NCI-H82 treated with DMSO at 0.1 percent for 48 hours (cell line): ENCODE measurements around the gene RBBP5.

Experiments
- DNase-seq: peaks from one replicate; lab custom pipeline; 2025; ENCODE audit not compliant: unreplicated experiment; lab: John Stamatoyannopoulos, UW

Gene RBBP5

DNA sequence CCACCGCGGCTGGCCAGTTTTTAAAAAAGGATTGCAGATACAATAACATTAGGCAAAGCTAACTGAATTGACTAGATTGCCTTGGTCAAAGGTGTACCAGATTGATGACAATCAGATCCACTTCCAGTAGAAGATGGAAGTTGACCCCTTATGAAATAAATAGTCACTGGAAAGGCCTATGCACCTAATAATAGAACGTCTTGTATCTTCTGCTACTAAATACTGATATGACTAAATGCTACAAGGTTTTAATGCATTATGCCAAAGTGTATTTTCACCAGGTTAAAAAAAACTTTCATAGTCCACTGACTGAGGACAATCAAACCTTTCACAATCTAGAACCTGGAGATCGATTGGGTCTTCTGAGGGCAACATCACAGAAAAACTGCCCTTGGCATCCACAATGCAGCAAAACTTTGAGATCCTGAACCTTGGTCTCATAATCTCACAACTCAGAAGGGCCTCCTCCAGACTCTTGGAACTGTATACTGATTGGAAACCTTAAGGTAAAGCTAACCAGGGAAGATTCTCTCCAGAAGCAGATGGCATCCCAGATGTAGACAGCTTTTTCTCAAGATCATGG lies 7.8 kb upstream of the RBBP5 start:
- peak; percentile 17 for DNase-seq

DNA sequence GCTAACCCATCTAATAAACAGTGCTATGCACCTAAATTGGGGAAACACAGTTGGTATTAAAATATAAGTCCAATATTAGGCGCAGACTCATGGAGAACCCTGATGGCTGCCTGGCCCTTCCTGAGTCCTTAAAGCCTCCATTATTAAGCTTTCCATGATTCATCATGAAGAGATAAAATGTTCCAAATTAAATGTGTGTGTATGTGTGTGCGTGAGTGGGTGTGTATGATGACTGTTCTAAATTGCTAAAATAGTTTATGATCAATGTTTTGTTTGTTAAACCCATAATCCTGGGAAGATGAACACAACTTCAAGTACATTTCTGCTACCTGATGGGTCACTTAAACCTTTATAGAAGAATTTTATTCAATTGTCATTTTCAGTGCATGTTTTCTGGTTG lies 6.3 kb upstream of the RBBP5 start:
- no peak for DNase-seq

DNA sequence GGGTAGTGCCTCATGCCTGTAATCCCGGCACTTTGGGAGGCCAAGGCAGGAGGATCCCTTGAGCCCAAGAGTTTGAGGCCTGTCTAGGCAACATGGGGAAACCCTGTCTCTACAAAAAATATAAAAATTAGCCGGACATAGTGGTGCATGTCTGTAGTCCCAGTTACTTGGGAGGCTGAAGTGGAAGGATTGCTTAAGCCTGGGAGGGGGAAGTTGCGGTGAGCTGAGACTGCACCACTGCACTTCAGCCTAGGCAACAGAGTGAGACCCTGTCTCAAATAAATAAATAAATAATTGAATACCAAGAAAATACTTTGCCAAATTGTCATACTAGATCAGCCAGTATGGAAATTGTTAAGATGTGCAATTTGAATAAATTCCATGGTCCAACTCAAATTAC lies 5.9 kb upstream of the RBBP5 start:
- DNase-seq: no peak

DNA sequence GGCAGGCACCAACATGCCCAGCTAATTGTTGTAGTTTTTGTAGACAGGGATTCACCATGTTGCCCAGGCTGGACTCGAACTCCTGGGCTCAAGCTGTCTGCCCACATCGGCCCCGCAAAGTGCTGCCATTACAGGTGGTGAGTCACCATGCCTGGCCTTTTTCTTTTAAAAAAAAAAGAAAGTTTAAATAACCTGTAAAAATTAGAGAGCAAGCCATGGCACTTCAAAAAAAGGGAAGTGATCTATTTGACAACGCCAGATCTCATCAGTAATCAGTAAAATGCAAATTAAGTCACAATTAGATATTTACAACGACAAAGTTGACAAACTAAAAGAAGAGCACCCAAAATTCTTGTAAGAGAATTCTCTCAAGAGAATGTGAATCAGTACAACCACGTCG lies 2.9 kb upstream of the RBBP5 start:
- no peak for DNase-seq

DNA sequence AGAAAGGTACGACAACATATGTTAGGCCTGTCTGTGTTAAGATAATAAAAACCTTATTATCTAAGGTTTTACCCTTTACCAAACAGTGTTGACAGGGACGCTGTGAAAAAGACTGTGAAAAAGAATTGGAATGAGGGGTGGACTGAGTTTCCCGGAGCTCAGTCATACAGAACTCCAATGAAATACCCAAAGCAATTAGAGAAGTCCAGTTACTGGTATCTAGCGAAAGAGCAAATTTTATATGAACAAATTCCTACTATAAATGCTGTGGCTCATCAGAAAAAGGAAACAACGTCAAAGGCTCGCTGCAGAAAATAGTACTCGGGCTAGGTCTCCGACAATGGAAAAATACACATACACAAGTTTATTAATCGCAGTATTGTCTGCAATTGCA lies 708 bp upstream of the RBBP5 start:
- no peak for DNase-seq

DNA sequence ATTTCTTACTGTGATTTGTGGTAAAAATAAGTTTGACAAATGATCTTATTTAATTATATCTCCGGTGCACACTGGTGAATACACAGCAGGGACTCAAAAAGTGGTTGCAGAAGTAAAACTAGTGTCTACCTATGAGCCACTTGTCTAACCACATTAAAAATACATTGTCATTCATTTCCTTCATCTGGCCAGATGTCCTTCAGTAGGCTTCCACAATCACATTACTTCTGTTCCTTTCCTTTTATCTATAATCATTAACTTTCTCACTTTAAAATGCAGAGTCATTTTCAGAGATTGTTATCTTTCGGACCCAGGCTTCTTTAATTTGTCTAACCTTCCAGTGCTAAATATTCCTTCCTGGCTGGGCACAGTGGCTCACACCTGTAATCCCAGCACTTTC lies 3.0 kb downstream of the RBBP5 start:
- DNase-seq: no peak

DNA sequence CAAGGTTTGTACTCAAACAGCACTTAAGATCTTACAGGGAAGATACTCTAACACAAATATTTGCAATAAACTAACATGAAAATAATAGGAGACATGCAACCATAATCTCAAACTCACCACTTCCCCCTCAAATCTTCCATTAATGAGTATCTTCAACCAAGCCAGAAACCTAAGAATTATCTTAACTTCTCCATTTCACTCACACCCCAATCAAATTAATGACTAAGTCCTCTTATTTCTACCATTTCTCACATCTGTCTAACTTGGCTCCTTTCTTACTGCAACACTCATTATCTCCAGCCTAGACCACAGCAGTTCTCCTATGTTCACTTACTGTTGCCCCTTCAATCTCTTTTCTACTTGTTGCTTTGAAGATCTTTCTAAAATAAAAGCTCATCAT lies 10.4 kb downstream of the RBBP5 start:
- DNase-seq: no peak

DNA sequence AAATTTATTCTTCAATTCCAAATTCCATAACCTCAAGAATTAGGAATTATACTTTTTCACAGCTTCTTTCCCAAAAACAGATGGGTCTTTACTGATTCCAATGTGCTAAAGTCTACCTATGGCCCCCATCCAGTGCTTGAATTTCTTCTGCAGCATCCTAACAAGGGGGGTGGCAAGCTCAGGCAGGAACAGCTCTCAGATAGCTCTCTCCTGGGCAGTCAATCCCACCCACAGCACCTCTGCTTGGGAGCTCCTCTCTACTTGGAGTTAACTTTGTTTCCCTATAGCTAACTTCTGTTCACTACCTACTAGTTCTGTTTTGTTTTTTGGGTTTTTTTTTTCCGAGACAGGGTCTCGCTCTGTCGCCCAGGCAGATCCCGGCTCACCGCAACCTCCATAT lies 12.1 kb downstream of the RBBP5 start:
- DNase-seq: no peak

DNA sequence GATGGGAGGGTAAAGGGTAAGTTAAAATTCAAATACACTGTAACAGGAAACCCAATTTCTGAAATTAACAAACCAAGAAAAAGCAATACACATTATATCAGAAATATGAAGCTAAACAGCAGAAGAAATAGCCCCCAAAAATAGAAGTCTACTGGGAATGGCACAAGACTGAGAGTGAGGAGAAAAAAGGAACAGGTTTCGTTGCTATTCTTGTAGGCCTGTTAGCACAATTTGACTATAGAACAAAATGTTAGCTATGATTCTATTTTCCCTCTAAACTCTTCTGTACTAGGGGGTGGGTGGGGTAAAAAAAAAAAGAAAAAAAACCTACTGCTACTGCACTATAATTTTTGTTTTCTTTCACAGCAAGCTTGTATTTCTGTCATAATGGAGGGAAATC lies 12.5 kb downstream of the RBBP5 start:
- DNase-seq: no peak

DNA sequence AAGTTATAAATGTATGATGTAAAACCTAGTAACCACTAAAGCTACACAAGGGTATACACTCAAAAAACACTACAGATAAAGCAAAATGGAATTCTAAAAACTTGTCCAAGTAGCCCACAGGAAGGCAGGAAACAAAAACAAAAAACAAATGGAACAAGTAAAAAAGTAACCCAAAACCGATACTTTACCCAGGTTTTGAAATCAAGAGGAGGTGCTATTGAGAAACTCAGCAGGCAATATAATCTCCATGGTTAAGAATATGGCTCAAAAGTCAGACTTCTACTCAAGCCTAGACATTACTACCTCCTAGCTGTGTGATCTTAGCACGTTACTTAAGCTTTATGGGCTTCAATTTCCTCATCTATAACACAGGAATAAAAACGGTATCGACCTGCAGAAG lies 13.3 kb downstream of the RBBP5 start:
- no peak for DNase-seq

DNA sequence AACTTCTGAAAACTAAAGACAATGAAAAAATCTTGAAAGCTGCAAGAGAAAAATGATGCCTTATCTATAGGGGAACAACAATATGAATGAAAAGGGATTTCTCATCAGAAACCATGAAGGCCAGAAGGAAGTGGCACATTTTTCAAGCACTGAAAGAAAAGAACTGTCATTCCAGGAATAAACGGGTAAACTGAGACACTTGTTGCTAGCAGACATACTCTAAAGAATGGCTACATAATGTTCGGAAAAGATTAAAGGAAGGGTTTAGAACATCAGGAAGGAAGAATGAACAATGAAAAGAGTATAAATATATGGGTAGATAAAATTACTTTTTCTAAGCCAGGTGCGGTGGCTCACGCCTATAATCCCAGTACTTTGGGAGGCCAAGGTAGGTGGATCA lies 14.5 kb downstream of the RBBP5 start:
- DNase-seq: no peak

DNA sequence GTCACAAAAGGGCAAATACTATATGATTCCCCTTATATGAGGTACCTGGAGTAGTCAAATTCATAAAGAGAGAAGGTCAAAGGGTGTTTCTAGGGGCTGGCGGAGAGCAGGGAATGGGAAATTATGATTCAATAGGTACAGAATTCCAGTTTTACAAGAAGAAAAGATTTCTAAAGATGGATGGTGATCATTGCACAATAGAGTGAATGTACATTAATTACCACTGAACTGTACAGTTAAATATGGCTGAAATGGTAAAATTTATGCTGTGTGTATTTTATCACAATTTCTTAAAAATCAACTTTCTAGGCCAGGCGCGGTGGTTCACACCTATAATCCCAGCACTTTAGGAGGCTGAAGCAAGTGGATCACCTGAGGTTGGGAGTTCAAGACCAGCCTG lies 19.4 kb downstream of the RBBP5 start:
- DNase-seq: no peak

DNA sequence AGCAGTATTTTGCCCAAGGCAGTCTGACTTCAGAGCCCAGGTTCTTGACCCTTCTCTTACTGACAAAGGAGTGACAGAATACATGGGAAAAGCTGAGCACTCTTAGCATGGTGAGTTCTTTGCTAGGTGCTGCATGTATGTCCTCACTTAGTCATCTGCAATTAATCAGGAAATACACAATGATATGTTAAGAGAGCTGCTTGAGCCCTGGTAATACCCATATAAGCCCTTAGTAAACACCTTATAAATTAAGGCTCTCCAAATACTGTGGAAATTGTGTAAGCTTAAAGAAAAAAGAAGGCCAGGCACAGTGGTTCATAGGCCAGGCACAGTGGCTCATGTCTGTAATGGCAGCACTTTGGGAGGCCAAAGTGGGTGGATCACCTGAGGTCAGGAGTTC lies 23.5 kb downstream of the RBBP5 start:
- DNase-seq: no peak

DNA sequence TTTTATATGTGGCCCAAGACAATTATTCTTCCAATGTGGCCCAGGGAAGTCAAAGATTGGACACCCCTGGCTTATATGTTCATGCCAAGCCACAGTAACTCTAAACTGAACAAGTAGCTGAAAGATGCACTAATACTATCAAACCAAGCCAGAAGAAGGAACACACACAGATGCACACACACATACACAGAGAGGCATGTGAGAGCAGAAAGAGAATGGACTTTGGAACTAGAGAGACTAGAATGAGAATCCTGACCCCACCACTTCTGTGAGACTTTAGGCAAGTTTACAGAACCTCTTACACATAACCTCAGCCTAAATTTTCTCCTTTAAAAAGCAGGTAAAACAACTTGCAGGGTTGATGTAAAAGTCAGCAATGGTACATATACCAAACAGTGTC lies 26.4 kb downstream of the RBBP5 start:
- no peak for DNase-seq

DNA sequence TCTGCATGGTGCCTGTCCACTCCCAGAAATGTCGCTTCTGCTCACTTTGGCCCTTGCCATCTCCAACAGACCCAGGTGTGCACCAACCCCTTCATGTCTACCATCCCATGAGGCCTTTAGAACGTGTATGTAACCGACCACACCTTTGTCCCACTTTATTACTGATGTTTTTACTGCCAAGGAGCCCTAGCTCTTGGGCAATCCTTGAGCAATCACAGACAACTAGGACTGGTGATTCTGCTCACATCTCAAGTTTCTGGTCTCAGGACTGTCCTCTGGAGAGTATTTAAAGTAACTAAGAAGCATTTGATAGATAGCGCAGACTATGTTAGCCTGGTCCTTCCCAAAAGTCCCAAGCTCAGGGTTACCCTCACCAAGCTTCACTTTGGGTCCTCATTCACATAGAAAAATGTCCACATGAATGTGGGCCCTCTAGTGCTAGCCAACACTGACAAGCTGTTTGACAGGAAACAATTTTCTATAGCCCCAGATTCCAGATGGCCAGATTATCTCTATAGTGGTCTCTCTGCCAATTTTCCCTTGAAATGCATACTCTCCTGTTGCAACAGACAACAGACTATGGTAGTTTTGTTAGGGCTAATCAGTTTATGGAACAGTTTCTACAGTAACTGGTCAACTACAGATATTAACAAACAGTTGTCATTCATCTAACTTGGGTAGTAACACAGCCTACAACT lies 30.6 kb downstream of the RBBP5 start:
- no peak for DNase-seq

DNA sequence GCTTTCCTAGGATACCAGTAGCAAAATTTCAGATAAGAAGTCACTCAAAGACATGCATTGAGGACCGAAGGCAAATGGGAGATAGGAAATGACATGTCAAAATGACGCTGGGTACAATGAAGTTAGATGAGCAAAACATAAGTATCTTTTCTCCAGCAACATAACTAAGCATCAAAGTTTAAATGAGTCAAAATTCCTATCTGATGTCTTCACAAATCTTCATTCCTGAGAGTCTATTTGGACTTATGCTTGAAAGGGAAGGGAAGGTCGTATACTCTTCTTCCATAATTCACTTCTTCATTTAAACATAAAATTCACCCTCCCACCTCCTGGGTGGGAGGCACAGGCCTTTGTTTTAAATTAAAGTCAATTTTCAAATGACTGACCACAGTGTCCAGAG lies 33.4 kb downstream of the RBBP5 start:
- no peak for DNase-seq

DNA sequence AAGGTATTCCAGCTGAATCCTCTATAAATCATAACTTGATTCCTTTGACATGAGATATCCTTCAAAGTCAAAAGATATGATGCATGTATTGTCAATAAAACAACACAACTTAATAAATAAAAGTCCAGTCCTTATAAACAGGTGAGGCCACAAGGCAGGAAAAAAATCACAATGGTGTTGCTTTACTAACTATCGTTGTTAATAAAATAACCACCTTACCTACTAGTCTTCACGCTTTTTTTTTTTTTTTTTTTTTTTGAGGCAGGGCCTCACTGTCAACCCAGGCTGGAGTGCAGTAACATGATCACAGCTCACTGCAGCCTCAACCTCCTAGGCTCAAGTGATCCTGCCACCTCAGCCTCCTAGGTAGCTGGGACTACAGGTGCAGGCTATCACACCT lies 37.4 kb downstream of the RBBP5 start, which contains the start of gene TMEM81:
TMEM81 (minus strand) TSS at position 101 of the 400 bp plus-strand sequence. CDS start 140 bp downstream, outside the sequence.
- DNase-seq: no peak

DNA sequence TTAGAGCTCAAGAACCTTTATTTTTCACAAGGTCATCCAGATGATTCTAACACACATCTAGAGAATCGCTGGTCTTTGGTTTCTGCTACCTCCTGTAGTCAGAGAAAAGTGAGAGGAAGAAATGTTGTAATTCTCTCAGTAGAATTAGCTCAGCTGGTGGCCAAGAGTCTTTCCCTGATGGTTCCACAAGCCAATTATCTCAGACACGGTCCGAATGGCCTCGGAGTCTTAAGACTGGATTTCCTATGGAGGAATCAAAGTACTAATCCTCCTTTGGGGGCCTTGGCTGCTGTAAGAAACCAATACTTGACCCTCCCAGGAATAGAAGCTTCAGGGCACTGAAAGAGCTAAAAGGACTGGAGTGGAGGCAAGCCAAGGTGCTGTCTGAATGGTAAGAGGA lies 39.3 kb downstream of the RBBP5 start:
- DNase-seq: peak; percentile 71

DNA sequence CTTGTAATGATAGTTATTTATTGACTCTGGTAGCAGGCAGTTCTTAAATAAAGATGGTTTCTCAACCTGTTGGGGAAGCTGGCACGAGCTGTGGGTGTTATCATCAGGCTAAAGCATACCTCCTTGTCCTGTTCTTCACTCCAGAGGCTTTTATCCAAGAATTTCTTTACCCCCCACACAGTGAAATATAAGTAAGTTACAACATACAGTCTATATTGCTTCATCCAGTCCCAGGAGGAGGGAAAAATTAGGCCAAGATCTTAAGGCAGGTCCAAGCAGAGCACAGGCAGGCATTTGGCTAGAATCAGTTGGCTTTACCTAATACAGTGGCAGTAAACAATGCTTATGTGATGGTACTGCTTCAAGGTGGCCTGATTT lies 43.9 kb downstream of the RBBP5 start:
- no peak for DNase-seq

DNA sequence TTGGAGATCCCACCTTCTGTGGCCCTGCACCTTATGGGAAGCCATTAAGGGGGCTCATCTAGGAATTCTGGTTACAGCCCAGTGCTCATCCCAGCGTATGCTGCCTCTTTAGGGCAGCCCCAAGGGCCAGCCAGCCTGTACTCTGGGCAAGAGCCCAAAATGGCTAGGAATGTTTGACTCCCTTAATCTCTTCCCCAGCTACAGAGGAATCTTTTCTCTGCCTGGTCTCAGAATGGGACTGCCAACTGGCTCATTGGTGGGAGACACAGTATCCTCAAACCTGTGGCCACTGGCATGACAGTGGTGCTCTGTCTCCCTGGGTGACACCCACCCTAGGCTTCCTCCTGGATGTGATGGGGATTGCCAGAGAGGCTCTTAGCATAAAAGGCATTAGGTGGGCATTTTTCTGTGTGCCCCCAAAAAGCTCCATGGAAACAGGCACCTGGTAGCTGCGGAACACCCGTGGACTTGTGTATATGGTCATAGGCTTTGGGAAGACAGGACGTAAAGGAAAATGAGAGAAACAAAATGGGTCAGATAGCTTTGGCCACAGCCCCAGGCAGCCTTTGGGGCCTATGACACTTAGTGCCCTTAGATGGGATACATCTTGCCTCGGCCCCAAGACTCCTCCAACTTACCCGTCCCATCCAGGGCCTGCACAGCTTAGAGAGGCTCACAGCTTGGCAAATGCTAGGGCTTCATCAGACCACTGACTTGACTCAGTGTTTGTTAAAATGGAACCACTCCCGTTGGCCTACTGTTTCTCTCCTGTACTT lies 44.4 kb downstream of the RBBP5 start:
- no peak for DNase-seq

DNA sequence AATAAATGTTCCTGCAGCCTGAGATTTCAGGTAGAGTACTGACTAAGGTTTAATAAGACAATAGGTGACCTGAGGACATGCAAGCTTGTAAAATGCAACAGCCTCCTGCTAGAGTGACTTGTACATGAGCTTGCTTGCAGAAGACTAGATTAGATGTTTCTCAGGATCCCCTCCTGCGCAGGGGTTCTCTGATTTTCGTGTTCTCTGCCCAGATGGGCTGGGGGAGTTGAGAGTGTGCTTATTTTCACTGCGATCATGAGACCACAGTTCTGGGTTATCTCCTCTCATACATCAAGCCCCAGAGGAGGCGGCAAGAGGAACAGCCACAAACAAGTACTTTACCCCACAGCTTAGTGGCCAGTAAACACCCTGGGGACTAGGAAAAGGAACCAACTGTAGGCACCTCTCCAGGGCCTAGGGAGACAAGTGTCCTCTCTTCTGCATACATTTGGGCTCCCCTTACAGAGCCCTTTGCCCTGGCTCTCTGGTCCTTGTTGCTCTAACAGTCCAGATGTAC lies 45.5 kb downstream of the RBBP5 start:
- DNase-seq: no peak

DNA sequence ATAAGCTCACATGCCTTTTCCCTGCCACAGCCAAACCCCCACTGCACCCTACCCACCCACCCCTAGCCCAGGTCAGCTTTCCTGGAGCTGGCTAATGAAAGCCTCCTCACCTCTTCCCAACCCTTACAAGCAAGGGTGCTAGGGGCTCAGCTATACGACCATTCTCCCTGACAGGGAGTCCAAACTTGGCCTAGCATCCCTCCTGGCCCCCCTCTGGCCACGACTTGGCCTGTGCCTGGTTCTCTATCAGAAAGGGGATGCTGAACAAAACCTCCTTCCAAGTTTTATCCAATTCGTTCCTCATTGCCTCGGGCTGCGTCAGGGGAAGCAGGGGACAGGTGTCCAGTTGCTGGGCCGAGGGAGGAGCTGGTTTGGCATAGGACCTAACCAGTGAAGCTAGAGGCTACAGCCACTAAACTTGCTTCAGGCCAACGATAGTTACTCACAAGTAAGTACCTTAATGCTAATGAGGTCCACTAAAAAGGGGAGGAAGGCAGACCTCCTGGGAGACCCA lies 46.1 kb downstream of the RBBP5 start:
- no peak for DNase-seq
